Kidney (tissue), 14 donors: ENCODE measurements around the gene GPN2. TPM values are rescaled to one million over a fixed set of nuclear protein-coding genes. Genes with fewer than 3 reads are reported as not detected.

Source experiments
- DNase-seq, 5 donors: peaks; one replicate each; pipeline ENCODE4 v3.0.0-alpha.2; 2013 to 2020
- FAIRE-seq: peaks from 2 replicates; lab custom pipeline; 2012; peaks lifted over from hg19 to GRCh38; lab: Jason Lieb, UNC
- H3K27ac ChIP-seq, 2 donors: one replicate each; pipeline ENCODE4 v1.7.0; 2013; ENCODE audit warnings: low read depth in 2 of 2, low read length in 2 of 2, inconsistent platforms in 1 of 2
- H3K27me3 ChIP-seq: one replicate; pipeline ENCODE4 v1.7.1; 2013; ENCODE audit warnings: low read length, inconsistent platforms; ENCODE audit not compliant: control insufficient read depth, insufficient read depth
- H3K36me3 ChIP-seq, 3 donors: one replicate each; pipeline versions ENCODE4 v1.7.0 to v1.7.1; 2013; ENCODE audit warnings: low read length in 3 of 3, control low read depth in 1 of 3, inconsistent platforms in 1 of 3; ENCODE audit not compliant: insufficient read depth in 3 of 3, control insufficient read depth in 2 of 3
- H3K4me1 ChIP-seq, 3 donors: one replicate each; pipeline versions ENCODE4 v1.7.0 to v1.7.1; 2013; ENCODE audit warnings: low read length in 3 of 3, inconsistent platforms in 1 of 3, low read depth in 1 of 3; ENCODE audit not compliant: control insufficient read depth in 2 of 3, insufficient read depth in 2 of 3
- H3K4me3 ChIP-seq, 3 donors: one replicate each; pipeline versions ENCODE4 v1.7.0 to v1.8.1; 2013; ENCODE audit warnings: low read length in 3 of 3, control low read depth in 1 of 3, inconsistent platforms in 1 of 3
- H3K9ac ChIP-seq, 3 donors: one replicate each; pipeline versions ENCODE4 v1.7.0 to v1.7.1; 2013; ENCODE audit warnings: low read length in 3 of 3, control low read depth in 1 of 3, inconsistent platforms in 1 of 3
- H3K9me3 ChIP-seq, 3 donors: one replicate each; pipeline versions ENCODE4 v1.7.0 to v1.7.1; 2013; ENCODE audit warnings: low read length in 3 of 3, control low read depth in 1 of 3, inconsistent platforms in 1 of 3; ENCODE audit not compliant: control insufficient read depth in 2 of 3, insufficient read depth in 1 of 3
- CTCF ChIP-seq: IDR thresholded peaks from 3 replicates; pipeline ENCODE4 v1.5.1; 2012; ENCODE audit warnings: mild to moderate bottlenecking, moderate library complexity, borderline replicate concordance; ENCODE audit not compliant: insufficient read depth; ENCODE audit errors: extremely low read depth
- intact Hi-C: fragments of 100-400 bp; cut with DNase I; formaldehyde crosslinking; loops from one replicate; pipeline ENCODE4 v1.11.1; 2022
- polyA plus RNA-seq: library from polyadenylated mRNA; stranded (reverse); fragments of 350-450 nt; fragmentation: Illumina TruSeq; extraction: RNeasy Lipid Tissue Mini Kit (QIAGEN cat#74804); gene quantifications from one replicate; pipeline ENCODE4 v1.2.3, GENCODE V29; 2014; ENCODE audit warnings: low read depth, low replicate concordance; ENCODE audit not compliant: insufficient read depth
- total RNA-seq: library from RNA; stranded (reverse); fragmentation: NEBNext Ultra II Directional; extraction: Animal tissue kit (Norgen Biotek cat#: 25700); gene quantifications from one replicate; pipeline ENCODE4 v1.2.1, GENCODE V29; 2021
- donor health status: control.
- donor health status: control.
- donor health status: control.
- donor health status: control.
- donor health status: control.
- donor health status: DM: yes; HTN: yes; CAD: no.
- donor health status: Normal renal cell carcinoma (clear cell type).

Gene GPN2
- total and polyA plus RNA-seq, 2 donors from 2014 or later = 24.6 to 28.8 TPM

GRCh38 chr1:26863685-26864077 lies 26.4 kb downstream of the GPN2 start:
- no peak overlapping the region for H3K27ac ChIP-seq
- peaks cover 0 to 5% (median 0%) of the 10 kb centered on the region in 3 donors for H3K4me1 ChIP-seq
- FAIRE-seq = no peak
- no peak overlapping the region for H3K4me3 ChIP-seq
- H3K9me3 ChIP-seq = no peaks in the 10 kb centered on the region
- intact Hi-C loops = no loop called here
- TF ChIP-seq CTCF = no peak
- no peak overlapping the region for H3K9ac ChIP-seq
- H3K36me3 ChIP-seq = no peaks in the 10 kb centered on the region
- peak in 2 of 5 donors; percentile 51 to 76 for DNase-seq
- H3K27me3 ChIP-seq = no peaks in the 10 kb centered on the region

GRCh38 chr1:26862781-26863684 lies 27.1 kb downstream of the GPN2 start, which contains the start of gene SFN:
SFN (plus strand) TSS chr1:26863149; CDS start chr1:26863213, 64 bp downstream.
- Histone ChIP-seq H3K4me1 (peaks cover 0 to 5% (median 0%) of the 10 kb centered on the region in 3 donors), H3K27ac (no peak within 1 kb of the TSS), H3K36me3 (no peaks in the 10 kb centered on the region), H3K9ac (no peak within 1 kb of the TSS), H3K9me3 (no peaks in the 10 kb centered on the region), H3K4me3 (peak within 1 kb of the TSS in 1 of 3 donors; percentile 87), H3K27me3 (no peaks in the 10 kb centered on the region)
- TF ChIP-seq CTCF = no peak
- intact Hi-C loops = no loop called here
- no peak for FAIRE-seq
- peak; percentile 22 to 93 (median 45) for DNase-seq

GRCh38 chr1:26861889-26862378 lies 28.1 kb downstream of the GPN2 start:
- Histone ChIP-seq H3K27me3 (no peaks in the 10 kb centered on the region), H3K4me1 (peaks cover 0 to 5% (median 0%) of the 10 kb centered on the region in 3 donors), H3K9ac (no peak overlapping the region), H3K36me3 (no peaks in the 10 kb centered on the region), H3K27ac (no peak overlapping the region), H3K9me3 (no peaks in the 10 kb centered on the region), H3K4me3 (no peak overlapping the region)
- DNase-seq (peak in 4 of 5 donors; percentile 33 to 87 (median 48)), FAIRE-seq (no peak)
- no peak for TF ChIP-seq CTCF
- intact Hi-C loops = no loop called here
